Uterus (tissue), 2 donors: ENCODE results near the gene TLK1.

Experiments
- POLR2A ChIP-seq, 2 donors: fragments of 450-650 bp; IDR thresholded peaks; one replicate each; pipeline ENCODE4 v1.6.1; 2016; ENCODE audit warnings: antibody characterized with exemption in 2 of 2, mild to moderate bottlenecking in 1 of 2, moderate library complexity in 1 of 2
- TF ChIP-seq, protein P1 (sequence below), 4 experiments: fragments of 200-600 bp in 2 of 4; fragments of 450-650 bp in 2 of 4; sonication (generic) in 2 of 4; IDR thresholded peaks; one replicate each; pipeline ENCODE4 v1.5.1; 2016 to 2019; ENCODE audit warnings: antibody characterized with exemption in 4 of 4, mild to moderate bottlenecking in 2 of 4, moderate library complexity in 1 of 4

DNA sequence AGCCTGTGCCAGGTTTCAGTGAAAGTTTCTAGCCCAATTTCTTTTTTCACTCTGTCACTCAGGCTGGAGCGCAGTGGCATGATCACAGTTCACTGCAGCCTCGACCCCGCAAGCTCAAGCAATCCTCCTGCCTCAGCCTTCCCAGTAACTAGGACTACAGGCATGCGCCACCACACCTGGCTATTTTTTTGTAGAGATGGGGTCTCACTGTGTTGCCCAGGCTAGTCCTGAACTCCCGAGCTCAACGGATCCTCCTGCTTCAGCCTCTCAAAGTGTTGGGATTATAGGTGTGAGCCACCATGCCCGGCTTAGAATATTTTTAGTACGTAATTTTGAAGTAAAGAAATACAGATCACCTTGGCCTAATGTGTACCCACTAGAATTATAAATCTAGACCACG is 144.6 kb downstream of the TLK1 start:
- TF ChIP-seq, protein P1, sequence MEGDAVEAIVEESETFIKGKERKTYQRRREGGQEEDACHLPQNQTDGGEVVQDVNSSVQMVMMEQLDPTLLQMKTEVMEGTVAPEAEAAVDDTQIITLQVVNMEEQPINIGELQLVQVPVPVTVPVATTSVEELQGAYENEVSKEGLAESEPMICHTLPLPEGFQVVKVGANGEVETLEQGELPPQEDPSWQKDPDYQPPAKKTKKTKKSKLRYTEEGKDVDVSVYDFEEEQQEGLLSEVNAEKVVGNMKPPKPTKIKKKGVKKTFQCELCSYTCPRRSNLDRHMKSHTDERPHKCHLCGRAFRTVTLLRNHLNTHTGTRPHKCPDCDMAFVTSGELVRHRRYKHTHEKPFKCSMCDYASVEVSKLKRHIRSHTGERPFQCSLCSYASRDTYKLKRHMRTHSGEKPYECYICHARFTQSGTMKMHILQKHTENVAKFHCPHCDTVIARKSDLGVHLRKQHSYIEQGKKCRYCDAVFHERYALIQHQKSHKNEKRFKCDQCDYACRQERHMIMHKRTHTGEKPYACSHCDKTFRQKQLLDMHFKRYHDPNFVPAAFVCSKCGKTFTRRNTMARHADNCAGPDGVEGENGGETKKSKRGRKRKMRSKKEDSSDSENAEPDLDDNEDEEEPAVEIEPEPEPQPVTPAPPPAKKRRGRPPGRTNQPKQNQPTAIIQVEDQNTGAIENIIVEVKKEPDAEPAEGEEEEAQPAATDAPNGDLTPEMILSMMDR (IDR thresholded peaks at IDR 0.05), result no peak
- no peak for TF ChIP-seq POLR2A (IDR thresholded peaks at IDR 0.05)
